HG03520 (cell line): Measurements from ENCODE around the gene PRMT7.
A peak's percentile ranks its signal among the peaks of the same experiment; 100 is the strongest.

Experiments used
- ATAC-seq: cut with Tn5 transposase; IDR thresholded peaks from one replicate; pipeline ENCODE4 v1.9.1; 2021; ENCODE audit warnings: mild to moderate bottlenecking, moderate library complexity; ENCODE audit not compliant: unreplicated experiment

PRMT7 gene

DNA sequence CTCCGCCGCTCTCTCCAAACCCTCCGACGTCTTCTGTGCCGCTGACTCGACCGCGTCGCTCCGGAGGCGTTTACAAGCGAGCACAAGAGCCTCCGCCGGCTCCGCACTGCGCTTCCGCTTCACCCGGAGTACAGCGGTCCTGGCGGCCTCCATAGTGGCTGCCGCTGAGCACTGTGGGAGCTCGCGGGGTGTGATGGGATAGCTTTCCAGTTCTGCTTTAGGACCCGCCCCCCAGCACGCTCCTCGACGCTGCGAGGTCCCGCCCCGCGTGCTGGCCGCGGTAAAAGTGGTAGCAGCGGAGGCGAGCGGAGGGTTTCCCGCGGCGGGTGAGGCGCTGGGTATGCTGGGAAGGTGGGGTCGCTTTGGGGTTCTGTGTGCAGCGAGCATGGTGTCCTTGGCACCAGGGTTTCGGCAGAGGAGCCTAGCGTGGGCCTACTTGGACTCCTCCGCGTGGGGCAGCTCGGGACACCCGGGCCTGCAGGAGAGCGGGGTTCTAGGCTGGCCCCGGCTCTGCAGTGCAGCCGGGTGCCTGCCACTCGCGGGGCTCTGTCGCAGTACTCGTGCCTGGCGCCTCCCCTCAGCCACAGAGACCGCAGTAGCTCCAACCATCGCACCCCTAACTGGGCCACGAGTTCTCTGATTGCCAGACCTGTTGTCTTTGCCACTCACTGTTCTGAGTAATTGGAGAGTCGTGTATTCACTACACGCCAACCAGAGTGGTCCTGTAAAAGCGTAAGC lies at the start of gene PRMT7, which contains the start of gene SLC7A6OS:
TSS of gene PRMT7 (plus strand) at position 246 of the 738 bp plus-strand sequence. CDS start 4,961 bp downstream, outside the sequence.
TSS of gene SLC7A6OS (minus strand) at position 173 of the 738 bp plus-strand sequence. CDS start at position 153, 20 bp downstream.
- ATAC-seq, result peak; percentile 96

GRCh38 chr16:68263559-68264127 lies 47.2 kb upstream of the PRMT7 start:
- peak; percentile 1 for ATAC-seq

- peak; percentile 57 for ATAC-seq
Measured at GRCh38 chr16:68264128-68265077, 46.4 kb upstream of the PRMT7 start, which contains the start of gene SLC7A6. Gene SLC7A6 (plus strand): TSS chr16:68264526. CDS start chr16:68274727, 10,201 bp downstream.

- ATAC-seq, result peak; percentile 16
Measured at GRCh38 chr16:68265078-68265920, 45.5 kb upstream of the PRMT7 start.

DNA sequence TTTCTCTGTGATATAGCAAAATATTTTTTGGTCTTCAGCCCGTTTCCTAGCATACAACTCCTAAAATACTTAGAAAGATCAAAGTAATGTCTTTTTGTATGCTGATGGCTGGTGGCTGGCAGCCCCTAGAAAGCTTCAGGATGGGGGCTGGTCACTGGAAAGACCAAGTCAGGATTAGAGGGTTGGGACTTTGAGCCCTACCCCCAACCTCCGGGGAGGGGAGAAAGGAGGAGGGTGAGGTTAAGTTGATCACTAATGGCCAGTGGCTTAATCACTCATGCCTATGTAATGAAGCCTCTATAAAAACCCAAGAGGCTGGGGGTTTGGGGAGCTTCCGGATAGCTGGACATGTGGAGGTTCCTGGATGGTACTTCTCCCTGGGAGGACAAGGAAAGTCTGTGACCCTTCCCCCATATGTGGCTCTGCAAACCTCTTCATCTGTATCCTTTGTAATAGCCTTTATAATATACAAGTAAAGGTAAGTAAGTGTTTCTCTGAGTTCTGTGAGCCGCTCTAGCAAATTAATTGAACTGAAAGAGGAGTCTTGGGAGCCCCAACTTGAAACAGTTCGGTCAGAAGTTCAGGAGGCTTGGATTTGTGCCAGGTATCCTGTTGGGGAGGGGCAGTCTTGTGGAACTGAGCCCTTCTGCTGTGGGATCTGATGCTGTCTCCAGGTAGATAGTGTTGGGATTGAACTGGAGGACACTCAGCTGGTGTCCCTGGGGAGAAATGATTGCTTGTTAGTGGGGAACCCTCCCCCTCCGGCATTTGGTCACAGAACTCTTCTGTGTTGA lies 43.0 kb upstream of the PRMT7 start:
- ATAC-seq, result no peak

DNA sequence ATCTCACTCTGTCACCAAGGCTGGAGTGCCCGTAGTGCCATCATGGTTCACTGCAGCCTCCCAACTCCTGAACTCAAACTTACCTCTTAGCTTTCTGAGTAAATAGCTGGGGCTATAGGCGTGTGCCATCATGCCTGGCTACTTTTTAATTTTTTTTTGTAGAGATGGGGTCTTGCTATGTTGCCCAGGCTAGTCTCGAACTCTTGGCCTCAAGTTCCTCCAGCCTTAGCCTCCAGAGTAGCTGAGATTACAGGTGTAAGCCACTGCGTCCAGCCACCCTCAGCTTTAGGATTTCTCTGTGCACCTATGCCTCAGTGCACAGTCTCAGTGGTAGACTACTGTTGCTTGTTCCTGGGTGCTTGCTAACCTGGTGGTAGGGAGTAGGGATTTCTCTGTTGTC lies 41.0 kb upstream of the PRMT7 start:
- ATAC-seq, result no peak

- ATAC-seq, result no peak
Measured at GRCh38 chr16:68270353-68270752, 40.5 kb upstream of the PRMT7 start.

- no peak for ATAC-seq
Measured at GRCh38 chr16:68272507-68273209, 38.2 kb upstream of the PRMT7 start.

DNA sequence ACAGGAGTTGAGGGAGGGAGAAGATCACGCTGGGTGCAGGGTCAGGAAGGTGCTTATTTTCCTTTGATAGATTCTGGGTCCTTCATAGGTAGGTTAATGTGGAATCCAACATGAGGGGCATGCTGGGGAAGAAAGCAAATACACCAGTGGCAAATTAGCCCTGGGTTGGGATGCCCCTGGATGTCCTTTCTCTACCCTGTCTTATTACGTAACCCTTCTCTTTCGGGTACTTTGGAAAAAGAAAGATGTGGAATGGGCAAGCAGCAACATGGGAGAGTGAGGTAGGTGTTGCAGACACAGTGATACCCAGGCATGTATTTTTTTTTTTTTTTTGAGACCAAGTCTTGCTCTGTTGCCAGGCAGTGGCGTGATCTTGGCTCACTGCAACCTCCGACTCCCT lies 37.4 kb upstream of the PRMT7 start:
- ATAC-seq, result no peak

DNA sequence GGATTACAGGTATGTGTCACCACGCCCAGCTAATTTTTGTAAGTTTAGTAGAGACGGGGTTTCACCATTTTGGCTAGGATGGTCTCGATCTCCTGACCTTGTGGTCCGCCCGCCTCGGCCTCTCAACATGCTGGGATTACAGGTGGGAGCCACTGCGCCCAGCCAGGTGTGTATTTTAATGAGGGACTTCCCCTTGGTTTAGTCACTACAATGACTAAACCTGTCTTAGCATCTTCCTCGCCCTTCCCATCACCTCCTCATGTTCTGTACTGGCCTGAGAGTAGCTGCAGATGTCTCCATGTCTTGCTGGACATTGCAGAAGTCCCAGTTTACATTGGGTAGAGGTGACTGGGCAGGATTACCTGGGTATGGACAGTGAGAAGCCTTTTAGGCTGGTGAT lies 36.9 kb upstream of the PRMT7 start:
- no peak for ATAC-seq

GRCh38 chr16:68274441-68274840 lies 36.4 kb upstream of the PRMT7 start:
- ATAC-seq, result no peak

DNA sequence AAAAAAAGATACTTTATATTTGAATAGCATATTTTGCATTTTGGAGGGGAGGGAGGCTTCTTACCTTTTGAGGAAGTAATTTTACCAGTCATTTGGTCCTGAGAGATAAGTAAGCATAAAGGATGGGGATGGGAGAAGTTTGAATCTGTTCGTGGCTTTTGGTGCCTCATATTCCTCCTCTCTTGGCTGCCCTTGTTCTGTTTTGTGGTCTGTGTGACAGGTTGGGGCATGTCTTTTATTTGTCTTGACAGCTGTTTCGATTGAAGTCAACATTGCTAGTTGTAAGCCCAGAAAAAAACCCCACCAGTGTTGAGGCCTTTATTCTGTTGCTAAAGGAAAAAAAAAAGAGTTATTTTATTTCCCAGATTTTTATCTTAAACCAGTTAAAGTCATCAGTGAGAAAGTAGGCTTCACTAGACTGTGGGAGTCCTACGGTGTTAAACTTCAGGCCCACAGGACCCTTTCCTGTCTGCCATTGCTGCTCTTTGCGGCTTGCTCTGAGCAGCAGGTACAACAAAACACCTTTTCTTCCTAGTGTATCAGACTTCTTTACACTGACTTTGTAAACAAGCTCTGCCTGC lies 35.1 kb upstream of the PRMT7 start:
- peak; percentile 70 for ATAC-seq

DNA sequence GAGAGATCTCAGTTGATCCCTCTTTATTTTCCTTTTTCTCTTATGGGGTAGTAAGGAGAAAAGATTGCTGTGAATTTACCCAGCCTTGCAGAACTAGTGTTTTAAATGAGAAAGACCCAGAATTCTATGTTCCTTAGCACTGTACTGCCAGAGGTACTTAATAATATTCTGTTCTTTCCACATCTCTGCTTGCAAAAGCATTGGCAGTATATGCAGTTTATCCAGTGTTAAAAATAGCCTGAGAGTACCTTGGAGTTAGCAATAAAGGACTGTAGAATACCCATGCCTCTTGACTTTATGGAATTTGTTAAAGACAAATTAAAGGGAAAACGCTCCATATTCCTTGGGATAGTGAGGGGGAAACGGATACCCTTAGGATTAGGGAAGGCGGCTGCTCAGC lies 34.6 kb upstream of the PRMT7 start:
- ATAC-seq, result no peak

DNA sequence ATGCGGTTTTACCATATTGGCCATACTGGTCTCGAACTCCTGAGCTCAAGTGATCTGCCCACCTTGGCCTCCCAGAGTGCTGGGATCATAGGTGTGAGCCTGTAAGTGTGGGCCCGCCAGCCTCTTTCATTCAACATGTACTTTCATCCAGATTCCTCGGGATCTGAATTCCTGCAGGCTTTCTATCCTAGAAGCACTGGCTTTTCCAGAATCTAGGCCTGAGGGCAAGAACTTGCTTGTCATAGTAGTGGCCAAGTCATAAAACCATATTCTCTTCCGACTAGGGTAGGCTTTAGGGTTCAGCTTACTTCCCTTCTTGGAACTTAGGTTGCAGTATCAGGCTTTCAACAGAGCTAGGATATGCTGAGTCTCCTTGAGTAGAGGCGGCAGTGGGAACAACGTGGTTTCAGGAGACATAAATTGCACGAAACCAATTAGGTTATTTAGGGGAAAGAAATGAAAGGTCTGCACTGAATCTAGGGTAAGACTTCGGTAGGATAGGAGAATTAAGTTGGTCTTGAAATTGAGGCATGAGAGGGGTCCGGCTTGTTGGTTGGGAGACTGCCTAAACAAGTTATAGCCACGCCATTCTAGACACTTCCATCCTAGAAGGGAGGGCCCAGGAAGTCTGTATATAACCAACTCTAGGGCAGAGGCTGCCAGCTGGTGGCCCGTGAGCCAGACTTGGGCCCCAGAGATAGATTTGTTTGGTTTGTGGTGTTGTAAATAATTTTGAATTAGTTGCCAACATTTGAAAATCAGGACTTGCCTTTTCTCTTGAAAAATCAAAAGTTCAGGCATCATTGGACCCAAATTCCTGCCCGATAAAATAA lies 30.9 kb upstream of the PRMT7 start:
- no peak for ATAC-seq

- ATAC-seq, result no peak
Measured at GRCh38 chr16:68281368-68282063, 29.3 kb upstream of the PRMT7 start.

- ATAC-seq, result no peak
Measured at GRCh38 chr16:68282064-68282452, 28.8 kb upstream of the PRMT7 start.

GRCh38 chr16:68283346-68283745 lies 27.5 kb upstream of the PRMT7 start:
- no peak for ATAC-seq
